Dedifferentiated amniotic fluid mesenchymal stem cell (primary cell): ENCODE data around the gene TOM1.

ENCODE experiments used
- DNase-seq: peaks from one replicate; pipeline ENCODE4 v3.0.0-alpha.2; 2016; ENCODE audit errors: extremely low spot score

TOM1 gene

GRCh38 chr22:35307372-35307771 is 7.7 kb downstream of the TOM1 start:
- no peak for DNase-seq

- no peak for DNase-seq
These were observed 8.2 kb downstream of the TOM1 start for GRCh38 chr22:35307892-35308291.

GRCh38 chr22:35308480-35309021 is 8.9 kb downstream of the TOM1 start:
- DNase-seq, result no peak

GRCh38 chr22:35310556-35311550 is 11.2 kb downstream of the TOM1 start:
- no peak for DNase-seq

GRCh38 chr22:35311551-35311999 is 11.9 kb downstream of the TOM1 start:
- no peak for DNase-seq

GRCh38 chr22:35312198-35313059 is 12.7 kb downstream of the TOM1 start:
- DNase-seq, result no peak

- peak; percentile 65 for DNase-seq
These were observed 13.8 kb downstream of the TOM1 start for GRCh38 chr22:35313311-35314121.

- no peak for DNase-seq
These were observed 14.7 kb downstream of the TOM1 start for GRCh38 chr22:35314161-35314942.

GRCh38 chr22:35315141-35315854 is 15.6 kb downstream of the TOM1 start:
- DNase-seq, result no peak

- DNase-seq, result no peak
These were observed 16.4 kb downstream of the TOM1 start for GRCh38 chr22:35315855-35316745.

- no peak for DNase-seq
These were observed 17.1 kb downstream of the TOM1 start for GRCh38 chr22:35316751-35317150.

- DNase-seq, result no peak
These were observed 18.1 kb downstream of the TOM1 start for GRCh38 chr22:35317680-35318290.

GRCh38 chr22:35318346-35319215 is 18.9 kb downstream of the TOM1 start:
- DNase-seq, result no peak

GRCh38 chr22:35319244-35319985 is 19.7 kb downstream of the TOM1 start:
- DNase-seq, result no peak

GRCh38 chr22:35322126-35322525 is 22.4 kb downstream of the TOM1 start:
- DNase-seq, result no peak

- no peak for DNase-seq
These were observed 23.2 kb downstream of the TOM1 start for GRCh38 chr22:35322893-35323292.

- DNase-seq, result no peak
These were observed 23.6 kb downstream of the TOM1 start for GRCh38 chr22:35323305-35323704.
